Peyer's patch (tissue), 4 donors: ENCODE measurements around the gene MUC2. TPM values are rescaled to one million over a fixed set of nuclear protein-coding genes. Genes with fewer than 3 reads are reported as not detected.
A peak's percentile ranks its signal among the peaks of the same experiment; 100 is the strongest.

ENCODE experiments used
- DNase-seq, 3 donors: peaks; one replicate each; pipeline ENCODE4 v3.0.0-alpha.2; 2017 to 2019
- H3K27ac ChIP-seq, 4 donors: fragments of 200-600 bp; sonication (generic); one replicate each; pipeline ENCODE4 v1.5.1; 2016 to 2019
- H3K27me3 ChIP-seq, 2 donors: fragments of 200-600 bp; sonication (generic); one replicate each; pipeline ENCODE4 v1.5.1; 2019
- H3K36me3 ChIP-seq, 3 donors: fragments of 200-600 bp; sonication (generic); one replicate each; pipeline ENCODE4 v1.5.1; 2016 to 2019
- H3K4me1 ChIP-seq, 4 donors: fragments of 200-600 bp; sonication (generic); one replicate each; pipeline ENCODE4 v1.5.1; 2016 to 2019
- H3K4me3 ChIP-seq, 4 donors: fragments of 200-600 bp; sonication (generic); 1 replicate in 3 of 4; 2 replicates in 1 of 4; pipeline ENCODE4 v1.5.1; 2016 to 2019; ENCODE audit warnings: mild to moderate bottlenecking in 1 of 4
- H3K9me3 ChIP-seq, 4 donors: fragments of 200-600 bp; sonication (generic); one replicate each; pipeline ENCODE4 v1.5.1; 2016 to 2019; ENCODE audit warnings: mild to moderate bottlenecking in 1 of 4
- POLR2A ChIP-seq, 2 donors: fragments of 450-650 bp; IDR thresholded peaks; one replicate each; pipeline ENCODE4 v1.5.1; 2017; ENCODE audit warnings: antibody characterized with exemption in 2 of 2, mild to moderate bottlenecking in 2 of 2, moderate library complexity in 2 of 2
- total RNA-seq, 4 donors: library from RNA; depleted of rRNA; stranded (reverse); fragments of >200 nt; gene quantifications; one replicate each; pipeline ENCODE4 v1.1.0, GENCODE V29; 2016
- TF ChIP-seq, protein P1 (sequence below), 6 experiments: fragments of 450-650 bp in 4 of 6; fragments of 200-600 bp in 2 of 6; sonication (generic) in 1 of 6; IDR thresholded peaks; one replicate each; pipeline ENCODE4 v1.5.1; 2017 to 2019; ENCODE audit warnings: antibody characterized with exemption in 6 of 6, mild to moderate bottlenecking in 3 of 6, moderate library complexity in 1 of 6

The MUC2 gene
- total RNA-seq, 4 donors from 2014 or later, result 817 to 1,165 (median 1,010) TPM

- TF ChIP-seq, protein P1, sequence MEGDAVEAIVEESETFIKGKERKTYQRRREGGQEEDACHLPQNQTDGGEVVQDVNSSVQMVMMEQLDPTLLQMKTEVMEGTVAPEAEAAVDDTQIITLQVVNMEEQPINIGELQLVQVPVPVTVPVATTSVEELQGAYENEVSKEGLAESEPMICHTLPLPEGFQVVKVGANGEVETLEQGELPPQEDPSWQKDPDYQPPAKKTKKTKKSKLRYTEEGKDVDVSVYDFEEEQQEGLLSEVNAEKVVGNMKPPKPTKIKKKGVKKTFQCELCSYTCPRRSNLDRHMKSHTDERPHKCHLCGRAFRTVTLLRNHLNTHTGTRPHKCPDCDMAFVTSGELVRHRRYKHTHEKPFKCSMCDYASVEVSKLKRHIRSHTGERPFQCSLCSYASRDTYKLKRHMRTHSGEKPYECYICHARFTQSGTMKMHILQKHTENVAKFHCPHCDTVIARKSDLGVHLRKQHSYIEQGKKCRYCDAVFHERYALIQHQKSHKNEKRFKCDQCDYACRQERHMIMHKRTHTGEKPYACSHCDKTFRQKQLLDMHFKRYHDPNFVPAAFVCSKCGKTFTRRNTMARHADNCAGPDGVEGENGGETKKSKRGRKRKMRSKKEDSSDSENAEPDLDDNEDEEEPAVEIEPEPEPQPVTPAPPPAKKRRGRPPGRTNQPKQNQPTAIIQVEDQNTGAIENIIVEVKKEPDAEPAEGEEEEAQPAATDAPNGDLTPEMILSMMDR (IDR thresholded peaks at IDR 0.05), result no peak
- TF ChIP-seq POLR2A (IDR thresholded peaks at IDR 0.05), result no peak
- Histone ChIP-seq H3K4me3 (no peak overlapping the region), H3K27me3 (no peaks in the 10 kb centered on the region), H3K9me3 (no peaks in the 10 kb centered on the region), H3K27ac (no peak overlapping the region), H3K36me3 (no peaks in the 10 kb centered on the region), H3K4me1 (peaks cover 0 to 22% (median 5%) of the 10 kb centered on the region in 4 donors)
- DNase-seq, result no peak
Observed at GRCh38 chr11:1070594-1071462, 3.8 kb upstream of the MUC2 start.

- H3K4me1 ChIP-seq, result peaks cover 0 to 22% (median 5%) of the 10 kb centered on the region in 4 donors
Observed at GRCh38 chr11:1071571-1072115, 3.0 kb upstream of the MUC2 start.

DNA sequence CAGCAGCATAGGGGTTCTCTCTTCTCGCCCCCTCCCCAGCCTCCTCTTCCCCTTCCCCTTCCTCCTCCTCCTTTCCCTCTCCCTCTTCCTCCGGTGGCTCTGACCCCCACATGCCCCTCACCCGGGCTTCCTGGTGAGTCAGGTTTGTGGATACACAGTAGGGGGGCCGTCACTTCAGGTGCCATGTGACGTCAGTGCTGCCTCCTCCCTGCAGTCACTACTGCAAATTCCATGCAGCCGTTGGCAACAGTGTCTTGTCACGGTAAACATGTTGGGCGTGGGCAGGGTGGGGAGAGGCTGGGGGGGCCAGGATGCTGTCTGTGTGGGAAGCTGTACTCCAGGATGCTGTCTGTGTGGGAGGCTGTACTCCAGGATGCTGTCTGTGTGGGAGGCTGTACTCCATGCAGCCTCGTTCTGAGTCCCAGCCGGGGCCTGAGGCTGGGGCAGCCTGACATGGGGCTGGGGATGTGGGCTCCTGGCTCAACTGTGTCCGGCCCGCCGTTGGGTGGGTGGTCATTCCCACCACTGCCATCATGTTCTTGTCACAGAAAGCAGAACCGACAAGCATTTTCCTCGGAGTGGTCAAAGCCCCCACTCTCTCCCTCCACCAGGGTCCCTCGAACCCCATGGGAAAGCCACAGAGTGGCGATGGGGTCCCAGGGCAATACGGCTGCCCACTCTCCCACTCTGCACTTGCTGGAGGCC is 2.4 kb upstream of the MUC2 start:
- Histone ChIP-seq H3K4me1 (peaks cover 0 to 22% (median 5%) of the 10 kb centered on the region in 4 donors), H3K27ac (peak overlapping the region in 2 of 4 donors; percentile 56 to 72), H3K9me3 (no peaks in the 10 kb centered on the region), H3K36me3 (no peaks in the 10 kb centered on the region), H3K4me3 (peak overlapping the region in 1 of 4 donors; percentile 34), H3K27me3 (no peaks in the 10 kb centered on the region)
- no peak for TF ChIP-seq POLR2A (IDR thresholded peaks at IDR 0.05)
- TF ChIP-seq, protein P1 (IDR thresholded peaks at IDR 0.05), result no peak
- DNase-seq, result peak in 2 of 3 donors; percentile 63 to 71

More at GRCh38 chr11:1071571-1072115, 3.0 kb upstream of the MUC2 start:
- Histone ChIP-seq H3K36me3 (no peaks in the 10 kb centered on the region), H3K4me3 (no peak overlapping the region), H3K27ac (no peak overlapping the region), H3K9me3 (no peaks in the 10 kb centered on the region), H3K27me3 (no peaks in the 10 kb centered on the region)
- no peak for DNase-seq
- no peak for TF ChIP-seq POLR2A (IDR thresholded peaks at IDR 0.05)
- TF ChIP-seq, protein P1 (IDR thresholded peaks at IDR 0.05), result no peak

- H3K4me3 ChIP-seq, result peak overlapping the region in 1 of 4 donors; percentile 34
- no peaks in the 10 kb centered on the region for H3K9me3 ChIP-seq
- no peaks in the 10 kb centered on the region for H3K36me3 ChIP-seq
- H3K4me1 ChIP-seq, result peaks cover 0 to 22% (median 5%) of the 10 kb centered on the region in 4 donors
- peak in 1 of 3 donors; percentile 44 for DNase-seq
- TF ChIP-seq POLR2A (IDR thresholded peaks at IDR 0.05), result no peak
- TF ChIP-seq, protein P1 (IDR thresholded peaks at IDR 0.05), result no peak
- no peaks in the 10 kb centered on the region for H3K27me3 ChIP-seq
- H3K27ac ChIP-seq, result peak overlapping the region in 3 of 4 donors; percentile 51 to 72 (median 56)
Observed at GRCh38 chr11:1072821-1073231, 1.8 kb upstream of the MUC2 start.

DNA sequence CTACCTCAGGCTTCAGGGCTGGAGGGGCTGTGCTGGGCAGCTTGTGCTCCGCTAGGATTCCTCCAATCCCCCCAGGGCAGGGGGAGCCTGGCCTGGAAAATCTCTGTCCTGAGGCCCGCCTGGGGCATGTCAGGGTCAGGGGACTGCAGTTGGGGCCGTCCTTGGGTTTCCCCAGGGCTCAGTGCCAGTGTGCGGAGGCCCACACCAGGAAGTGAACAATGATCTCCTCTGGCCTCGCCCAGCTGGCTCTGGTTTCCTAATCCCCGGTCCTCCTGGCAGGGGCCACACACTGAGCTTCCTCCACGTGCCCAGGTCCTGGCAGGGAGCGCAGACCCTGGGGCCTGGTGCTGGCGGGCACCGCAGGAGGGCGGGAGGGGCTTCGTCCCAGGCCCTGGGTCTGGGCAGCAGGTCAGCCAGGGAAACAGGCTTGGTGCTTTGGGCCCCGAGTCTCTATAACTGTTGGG is 1.4 kb upstream of the MUC2 start:
- peak in 1 of 2 donors; percentile 21 for TF ChIP-seq POLR2A (IDR thresholded peaks at IDR 0.05)
- TF ChIP-seq, protein P1 (IDR thresholded peaks at IDR 0.05), result no peak
- no peaks in the 10 kb centered on the region for H3K36me3 ChIP-seq
- peak overlapping the region in 3 of 4 donors; percentile 51 to 72 (median 56) for H3K27ac ChIP-seq
- no peaks in the 10 kb centered on the region for H3K9me3 ChIP-seq
- H3K27me3 ChIP-seq, result no peaks in the 10 kb centered on the region
- H3K4me1 ChIP-seq, result peaks cover 0 to 22% (median 5%) of the 10 kb centered on the region in 4 donors
- peak in 2 of 3 donors; percentile 86 to 87 for DNase-seq
- peak overlapping the region in 1 of 4 donors; percentile 34 for H3K4me3 ChIP-seq
